K562 (cell line): Measurements from ENCODE around the gene GUK1.
A peak's percentile ranks its signal among the peaks of the same experiment; 100 is the strongest.

Experiments used
- PHF20 ChIP-seq: fragments of 450-650 bp; IDR thresholded peaks from 2 replicates; pipeline ENCODE4 v1.6.1; 2018; ENCODE audit not compliant: partially characterized antibody
- RAD21 ChIP-seq, 2 experiments: fragments of 250-450 bp in 1 of 2; fragments of 450-650 bp in 1 of 2; sonication (Bioruptor Pico) in 1 of 2; formaldehyde crosslinking in 1 of 2; IDR thresholded peaks in 1 of 2; conservative IDR thresholded peaks in 1 of 2; 2 replicates each; pipeline versions ENCODE4 v1.4.0 to v1.8.0; 2020 to 2022; ENCODE audit warnings: mild to moderate bottlenecking in 2 of 2, moderate library complexity in 1 of 2
- ZNF764 ChIP-seq: fragments of 250-450 bp; sonication (Bioruptor Pico); IDR thresholded peaks from 2 replicates; pipeline ENCODE4 v1.4.0; 2020; ENCODE audit warnings: low read depth, mild to moderate bottlenecking, moderate library complexity

GRCh38 chr1:228164561-228165371 is 24.7 kb downstream of the GUK1 start:
- TF ChIP-seq PHF20, result no peak
- TF ChIP-seq RAD21 (CRISPR knock-in tag; conservative IDR thresholded peaks at IDR 0.05 in 1 of 2, IDR thresholded peaks at IDR 0.05 in 1 of 2), result peak in 1 of 2 experiments; percentile 31; a peak in 2 of 4 replicates
- no peak for TF ChIP-seq ZNF764 (CRISPR knock-in tag)
